Measurements from ENCODE around the gene PROX1. TPM values are rescaled to one million over a fixed set of nuclear protein-coding genes. Genes with fewer than 3 reads are reported as not detected.

The PROX1 gene
- total RNA-seq, 1 donor from 2014 or later: 63.2 TPM

GRCh38 chr1:214013614-214014377 is 26.0 kb downstream of the PROX1 start:
- Mint-ChIP-seq H3K9me3 (ENCODE audit: low read depth) (no peaks in the 10 kb centered on the region), H3K36me3 (ENCODE audit: insufficient read depth) (peaks cover 63% of the 10 kb centered on the region), H3K27me3 (no peaks in the 10 kb centered on the region), H3K27ac (peak overlapping the region; percentile 7), H3K4me3 (ENCODE audit: low read depth) (no peak overlapping the region), H3K4me1 (ENCODE audit: low read depth) (peaks cover 53% of the 10 kb centered on the region)
- TF ChIP-seq CTCF (IDR thresholded peaks at IDR 0.05; ENCODE audit: unreplicated experiment): no peak
- DNase-seq (ENCODE audit: low spot score, unreplicated experiment): no peak

- Mint-ChIP-seq H3K9me3 (ENCODE audit: low read depth) (no peaks in the 10 kb centered on the region), H3K36me3 (ENCODE audit: insufficient read depth) (peaks cover 67% of the 10 kb centered on the region), H3K27me3 (no peaks in the 10 kb centered on the region), H3K27ac (peak overlapping the region; percentile 42), H3K4me3 (ENCODE audit: low read depth) (no peak overlapping the region), H3K4me1 (ENCODE audit: low read depth) (peaks cover 45% of the 10 kb centered on the region)
- no peak for DNase-seq (ENCODE audit: low spot score, unreplicated experiment)
- TF ChIP-seq CTCF (IDR thresholded peaks at IDR 0.05; ENCODE audit: unreplicated experiment): no peak
These were observed 27.0 kb downstream of the PROX1 start for GRCh38 chr1:214014730-214015129.

GRCh38 chr1:214017191-214017982 is 29.6 kb downstream of the PROX1 start:
- Mint-ChIP-seq H3K36me3 (ENCODE audit: insufficient read depth) (peaks cover 59% of the 10 kb centered on the region), H3K27me3 (no peaks in the 10 kb centered on the region), H3K4me3 (ENCODE audit: low read depth) (no peak overlapping the region), H3K4me1 (ENCODE audit: low read depth) (peaks cover 39% of the 10 kb centered on the region), H3K9me3 (ENCODE audit: low read depth) (no peaks in the 10 kb centered on the region), H3K27ac (no peak overlapping the region)
- no peak for DNase-seq (ENCODE audit: low spot score, unreplicated experiment)
- no peak for TF ChIP-seq CTCF (IDR thresholded peaks at IDR 0.05; ENCODE audit: unreplicated experiment)

GRCh38 chr1:214018386-214019268 is 30.9 kb downstream of the PROX1 start:
- Mint-ChIP-seq H3K4me3 (ENCODE audit: low read depth) (no peak overlapping the region), H3K9me3 (ENCODE audit: low read depth) (no peaks in the 10 kb centered on the region), H3K4me1 (ENCODE audit: low read depth) (peaks cover 37% of the 10 kb centered on the region), H3K27me3 (no peaks in the 10 kb centered on the region), H3K27ac (no peak overlapping the region), H3K36me3 (ENCODE audit: insufficient read depth) (peaks cover 57% of the 10 kb centered on the region)
- no peak for TF ChIP-seq CTCF (IDR thresholded peaks at IDR 0.05; ENCODE audit: unreplicated experiment)
- no peak for DNase-seq (ENCODE audit: low spot score, unreplicated experiment)

GRCh38 chr1:214019499-214019898 is 31.7 kb downstream of the PROX1 start:
- Mint-ChIP-seq H3K36me3 (ENCODE audit: insufficient read depth) (peaks cover 54% of the 10 kb centered on the region), H3K4me1 (ENCODE audit: low read depth) (peaks cover 31% of the 10 kb centered on the region), H3K4me3 (ENCODE audit: low read depth) (no peak overlapping the region), H3K27me3 (no peaks in the 10 kb centered on the region), H3K27ac (no peak overlapping the region), H3K9me3 (ENCODE audit: low read depth) (no peaks in the 10 kb centered on the region)
- no peak for DNase-seq (ENCODE audit: low spot score, unreplicated experiment)
- no peak for TF ChIP-seq CTCF (IDR thresholded peaks at IDR 0.05; ENCODE audit: unreplicated experiment)

Data from progenitor cell of endocrine pancreas (in vitro differentiated cells).